ENCODE measurements around the gene HAND2.

The HAND2 gene

DNA sequence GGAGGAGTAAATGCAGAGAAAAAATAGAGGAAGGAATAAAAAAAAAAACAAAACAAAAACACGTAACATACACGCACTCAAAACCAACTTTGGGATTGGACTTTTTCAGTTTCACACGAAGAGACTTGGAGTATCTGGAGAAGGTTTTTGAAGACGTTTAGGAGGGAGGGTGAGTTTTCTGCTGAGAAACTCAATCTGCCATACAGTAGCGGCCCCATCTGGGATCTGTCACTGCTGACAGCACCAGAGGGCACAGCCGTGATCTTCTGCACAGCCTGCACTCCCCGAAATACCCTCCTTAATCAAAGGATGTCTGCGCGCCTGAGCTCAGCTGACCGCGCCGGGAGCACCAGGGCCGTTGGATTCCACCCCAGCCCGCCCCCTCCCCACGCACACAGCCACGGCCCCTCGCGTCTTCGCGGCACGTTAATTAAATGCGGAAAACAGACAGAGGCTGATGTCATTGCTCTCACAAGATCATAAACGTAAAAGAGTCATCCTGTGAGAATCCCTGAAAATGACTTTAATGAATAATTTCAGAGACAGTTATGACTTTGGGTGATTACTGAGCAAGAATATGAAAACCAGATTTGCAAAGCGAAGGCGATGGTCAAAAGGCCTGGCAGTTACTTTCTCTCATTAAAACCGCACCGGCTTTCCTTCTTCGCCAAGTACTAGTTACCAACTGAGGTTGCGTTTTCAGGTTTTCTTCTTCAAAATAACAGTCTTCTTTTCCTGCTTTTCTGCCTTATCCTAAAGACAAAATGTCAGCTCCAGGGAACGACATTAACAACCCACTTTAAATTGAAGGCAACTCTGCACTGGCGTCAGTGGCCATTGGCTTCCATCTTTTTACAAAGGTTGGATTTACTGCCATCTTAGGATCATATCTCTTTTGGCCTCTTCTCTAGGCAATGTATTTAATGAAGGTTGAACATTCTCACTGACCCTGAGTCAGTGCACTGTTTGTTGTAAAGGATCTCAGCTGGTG, 10.6 kb downstream of the HAND2 start:
- FAIRE-seq = no peak

DNA sequence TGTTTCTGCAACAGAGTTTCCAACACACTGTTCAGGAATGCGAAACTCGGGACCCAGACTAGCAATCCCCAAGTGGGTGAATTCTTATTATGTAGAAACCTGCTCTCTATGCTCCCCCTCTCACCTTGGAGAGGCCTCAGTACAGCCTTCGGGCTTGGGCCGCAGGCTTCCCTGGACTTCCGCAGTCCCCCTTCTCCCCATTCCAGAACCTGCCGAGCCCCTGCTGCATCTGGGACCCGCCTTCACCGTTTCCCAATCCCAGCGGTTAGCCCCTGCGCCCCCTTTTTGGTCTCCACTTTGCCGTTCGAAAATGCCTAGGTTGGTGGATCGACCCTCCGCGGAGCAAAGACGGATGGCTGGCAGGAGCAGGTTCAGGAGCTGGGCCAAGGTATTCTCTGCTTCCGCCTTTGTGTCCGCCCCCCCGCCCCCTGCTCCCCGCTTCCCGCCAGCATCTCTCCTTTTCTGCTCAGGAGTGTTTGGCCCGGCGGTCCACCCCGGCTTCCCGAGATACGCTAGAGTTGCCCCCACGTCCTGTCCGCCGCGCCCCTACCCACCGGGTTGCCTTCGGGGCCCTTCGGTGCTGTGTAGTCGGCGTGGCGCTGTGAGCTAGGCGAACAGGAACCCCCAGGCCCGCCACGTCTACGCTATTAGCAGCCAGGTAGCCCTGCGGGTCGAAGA, 11.5 kb downstream of the HAND2 start:
- no peak for FAIRE-seq

DNA sequence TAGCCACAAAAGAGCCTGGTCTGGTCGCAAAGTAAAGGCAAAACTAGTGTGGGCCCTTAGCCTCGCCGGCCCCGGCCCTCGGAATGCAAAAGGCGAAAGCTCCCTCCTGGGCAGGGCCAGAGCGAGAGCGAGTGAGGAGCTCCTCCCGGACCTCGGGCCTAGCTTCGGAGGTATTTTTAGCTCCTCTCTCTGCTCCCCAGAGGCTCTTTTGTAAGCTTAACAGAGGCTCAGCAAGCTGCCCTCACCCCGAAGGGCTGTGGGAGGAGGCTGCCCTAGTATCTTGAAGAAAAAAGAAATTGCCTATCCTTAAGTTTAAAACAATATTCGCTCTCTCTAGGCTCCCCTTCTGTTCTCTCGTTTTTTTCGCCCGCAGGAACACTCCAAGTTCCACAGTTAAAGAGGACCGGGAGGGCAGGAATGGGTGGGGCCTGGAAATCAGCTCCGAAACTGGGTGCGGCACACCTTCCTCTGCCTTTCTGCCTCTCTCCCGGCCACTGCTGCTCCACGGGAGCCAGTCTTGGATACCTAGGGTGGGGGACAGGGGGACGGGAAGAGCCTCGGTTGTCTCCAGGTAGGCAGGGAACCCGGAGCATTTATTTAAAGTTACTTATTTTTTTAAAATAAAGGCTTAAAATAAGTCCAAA, 12.1 kb downstream of the HAND2 start:
- no peak for FAIRE-seq

DNA sequence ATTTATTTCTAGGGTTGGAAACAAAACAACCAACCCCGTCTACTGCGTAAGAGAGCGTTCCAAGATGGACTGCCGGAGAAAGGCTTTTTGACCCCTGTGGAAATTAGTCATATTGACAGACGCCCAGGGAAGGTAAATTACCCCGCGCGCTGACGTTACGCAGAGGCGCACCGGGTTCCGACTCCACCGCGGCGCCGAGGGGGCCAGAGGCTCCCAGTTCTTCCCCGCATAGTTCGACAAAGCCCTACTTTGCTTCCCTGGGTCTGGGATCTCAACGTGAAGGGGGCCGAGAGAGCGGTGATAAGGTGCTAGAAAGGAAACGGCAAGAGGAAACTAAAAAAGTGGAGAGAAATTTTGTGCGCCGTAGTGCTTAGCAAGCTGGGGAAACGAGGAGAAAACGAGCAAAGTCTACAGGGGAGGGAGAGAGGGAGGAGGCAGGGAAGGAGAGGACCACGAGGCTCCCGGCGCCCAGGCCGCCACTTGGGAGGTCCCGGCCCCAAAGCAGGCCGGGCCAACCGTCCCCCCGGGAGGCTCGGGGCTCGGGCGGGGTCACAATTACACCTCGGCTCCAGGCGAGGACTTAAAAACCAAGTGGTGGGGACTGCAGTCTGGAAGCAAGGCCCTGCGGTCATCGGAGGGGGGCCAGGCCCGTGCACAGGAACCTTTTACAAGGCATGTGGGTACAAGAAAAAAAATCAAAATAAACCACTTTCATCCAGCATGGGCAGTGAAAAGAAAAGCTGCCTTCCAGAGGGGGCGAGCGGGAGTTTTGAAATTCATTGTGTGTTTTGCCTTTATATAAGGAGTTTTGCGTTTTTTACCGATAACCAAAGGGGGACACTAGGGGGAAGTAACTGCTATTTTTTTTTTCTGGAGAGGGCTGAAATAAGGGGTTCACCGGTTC, 13.2 kb downstream of the HAND2 start:
- no peak for FAIRE-seq

DNA sequence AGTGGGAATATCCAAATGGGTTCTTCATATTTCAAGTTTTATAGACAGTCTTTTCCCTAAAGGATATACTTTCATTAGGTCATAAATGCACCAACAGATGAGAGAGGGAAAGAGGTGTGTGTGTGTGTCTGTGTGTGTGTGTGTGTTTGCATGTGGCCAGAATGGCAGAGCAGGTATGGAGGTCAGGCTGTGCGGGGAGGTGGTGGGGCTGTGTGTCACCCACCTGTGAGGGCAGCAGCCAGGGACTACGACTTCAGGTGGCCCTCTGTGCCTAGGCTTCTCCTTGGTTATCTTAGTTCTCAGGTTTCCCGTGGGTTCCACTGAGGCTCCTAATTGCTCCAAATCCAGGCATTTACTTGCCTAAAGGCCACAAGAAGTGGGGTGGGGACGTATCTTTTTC, 14.6 kb downstream of the HAND2 start:
- no peak for FAIRE-seq

DNA sequence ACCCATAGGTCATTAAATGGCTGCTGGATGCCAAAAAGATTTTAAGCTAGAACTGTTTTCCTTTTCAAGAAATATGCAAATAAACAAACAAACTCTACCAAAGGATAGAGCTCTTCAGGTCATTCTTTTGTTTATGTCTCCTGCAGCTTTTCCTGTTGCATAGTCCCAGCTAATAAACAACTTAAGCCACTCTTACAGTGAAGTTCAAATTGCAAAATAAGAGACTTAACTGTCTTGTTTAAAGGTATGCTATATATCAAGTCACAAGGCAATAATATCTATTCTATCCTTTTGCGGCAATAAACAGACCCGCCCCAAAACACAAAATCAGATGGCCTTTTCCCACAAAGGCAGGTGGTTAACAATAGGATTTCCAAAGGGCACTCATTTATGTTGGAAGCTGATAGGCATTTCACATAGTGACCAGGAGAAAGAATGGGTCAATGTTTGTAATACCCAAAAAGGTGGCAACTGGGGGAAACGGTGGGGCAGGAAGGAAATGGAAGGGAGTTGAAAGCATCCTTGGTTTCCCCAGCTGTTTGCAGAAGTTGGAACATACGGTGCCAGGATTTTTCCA, 15.3 kb downstream of the HAND2 start:
- FAIRE-seq = no peak

DNA sequence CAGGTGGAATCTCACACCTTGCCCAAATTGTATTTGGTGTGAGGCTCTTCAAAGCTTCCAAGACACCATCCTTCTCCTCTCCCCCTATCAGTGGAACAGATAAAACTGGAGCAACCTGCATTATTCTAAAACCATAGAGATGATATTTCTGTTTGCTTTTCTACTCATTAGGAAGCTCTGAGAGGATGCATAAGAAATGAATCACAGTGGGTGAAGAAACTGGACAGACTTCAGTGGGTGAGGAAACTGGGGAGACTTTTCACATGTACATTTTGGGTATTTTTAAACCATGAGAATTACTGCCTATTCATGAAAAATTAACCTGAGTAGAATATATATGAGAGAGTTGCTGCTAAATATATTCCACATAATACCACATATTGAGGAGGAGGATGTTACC, 16.4 kb downstream of the HAND2 start:
- no peak for FAIRE-seq

DNA sequence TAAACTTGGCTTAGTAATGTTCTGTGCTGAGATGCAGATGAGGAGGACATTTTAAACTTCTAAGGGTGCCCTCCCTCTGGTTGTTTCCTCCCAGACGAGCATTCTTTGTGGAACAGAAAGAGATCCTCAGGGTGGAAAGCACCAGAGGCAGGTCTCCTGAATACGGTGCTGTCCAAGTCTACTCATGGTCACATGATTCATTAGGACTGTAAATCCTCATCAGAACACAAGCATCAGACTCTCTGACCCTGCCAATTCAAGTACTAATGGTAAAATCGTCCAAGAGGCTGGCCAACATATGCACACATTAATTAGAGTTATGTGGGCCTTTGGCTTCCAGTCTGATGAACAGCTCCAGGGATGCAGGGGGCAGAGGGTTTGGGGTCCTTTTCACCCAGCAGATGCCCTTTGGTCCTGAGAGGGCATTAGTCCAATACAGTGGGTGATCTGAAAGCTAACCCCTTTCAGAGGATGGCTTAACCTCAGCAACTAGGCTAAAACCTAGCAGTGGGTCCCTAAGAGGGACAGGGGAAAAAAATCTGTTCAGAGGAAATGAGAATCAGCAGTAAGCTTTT, 18.2 kb downstream of the HAND2 start:
- FAIRE-seq = no peak

DNA sequence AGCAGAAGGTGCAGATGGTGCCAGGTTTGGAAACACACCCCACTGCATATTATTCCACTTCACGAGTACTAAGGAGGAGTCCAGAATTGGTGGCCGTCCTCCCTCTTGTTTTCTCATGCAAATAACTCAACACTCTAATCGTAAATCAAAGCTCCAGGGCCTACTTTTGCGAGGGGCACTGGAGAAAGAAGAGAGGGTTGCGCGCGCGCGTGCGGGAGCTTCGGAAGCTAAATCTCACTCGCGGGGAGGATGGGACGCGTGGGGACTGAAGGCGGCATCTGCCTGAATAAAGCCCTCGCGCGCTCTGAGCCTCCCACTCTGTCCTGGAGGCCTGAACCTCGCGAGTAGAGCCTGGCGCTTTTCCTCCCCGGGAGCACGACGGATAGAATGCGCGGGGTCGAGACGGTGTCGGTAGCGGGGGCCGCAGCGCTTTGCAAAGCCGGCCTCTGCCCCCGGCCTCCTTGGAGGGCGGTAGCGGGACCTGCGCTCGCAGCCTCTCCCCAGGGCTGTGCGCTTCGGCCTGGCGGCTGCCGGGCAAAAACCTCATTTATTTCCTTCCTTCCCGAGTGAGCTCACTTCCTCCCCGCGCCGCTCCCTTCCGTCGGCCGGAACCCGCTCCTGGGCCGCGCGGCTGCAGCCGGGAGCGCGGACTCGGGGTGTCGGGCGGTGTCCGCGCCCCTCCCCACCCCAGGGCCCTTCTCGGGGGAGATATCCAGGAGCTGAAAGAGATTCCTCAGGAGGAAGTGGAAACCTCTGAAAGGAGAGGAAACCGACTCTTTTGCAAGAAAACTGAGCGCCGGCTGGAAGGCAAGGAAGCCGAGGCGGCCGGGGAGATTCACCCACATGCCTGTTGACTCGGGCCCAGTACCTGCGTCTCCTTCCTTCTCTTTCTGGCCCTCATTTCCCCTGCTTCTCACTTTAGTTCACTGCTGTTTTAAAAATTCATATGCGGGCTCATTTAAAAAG, 20.7 kb downstream of the HAND2 start:
- FAIRE-seq = no peak

DNA sequence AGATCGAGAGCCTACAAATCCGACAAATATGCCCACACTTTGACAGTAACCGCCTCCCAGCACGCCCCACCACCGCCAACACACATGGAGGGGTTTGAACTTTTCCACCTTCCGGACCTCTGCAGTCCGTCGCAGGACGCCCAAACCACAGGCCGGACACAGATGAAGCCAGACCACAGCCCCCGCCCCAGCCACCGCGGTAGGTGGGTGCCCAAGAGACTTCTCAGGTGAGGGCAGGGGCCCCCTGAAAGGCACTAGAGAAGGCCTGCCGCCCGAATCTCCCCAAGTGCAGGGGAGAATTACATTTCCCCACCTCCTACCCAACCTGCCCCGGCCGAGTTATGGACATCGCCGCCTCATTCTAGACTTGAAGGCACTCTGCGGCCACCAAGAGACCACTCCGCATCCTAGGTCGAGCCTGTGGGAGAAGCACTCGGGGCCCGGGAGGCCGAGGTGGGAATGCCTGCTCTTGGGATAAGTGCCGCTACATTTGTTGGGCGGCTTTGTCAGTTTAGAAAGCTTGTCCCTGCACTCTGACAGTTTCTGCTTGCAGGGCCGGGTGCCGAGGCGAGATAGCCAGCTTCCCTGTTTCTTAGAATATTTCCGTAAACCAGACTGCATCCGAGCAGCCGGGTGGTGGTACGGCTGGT, 21.5 kb downstream of the HAND2 start:
- FAIRE-seq = no peak

DNA sequence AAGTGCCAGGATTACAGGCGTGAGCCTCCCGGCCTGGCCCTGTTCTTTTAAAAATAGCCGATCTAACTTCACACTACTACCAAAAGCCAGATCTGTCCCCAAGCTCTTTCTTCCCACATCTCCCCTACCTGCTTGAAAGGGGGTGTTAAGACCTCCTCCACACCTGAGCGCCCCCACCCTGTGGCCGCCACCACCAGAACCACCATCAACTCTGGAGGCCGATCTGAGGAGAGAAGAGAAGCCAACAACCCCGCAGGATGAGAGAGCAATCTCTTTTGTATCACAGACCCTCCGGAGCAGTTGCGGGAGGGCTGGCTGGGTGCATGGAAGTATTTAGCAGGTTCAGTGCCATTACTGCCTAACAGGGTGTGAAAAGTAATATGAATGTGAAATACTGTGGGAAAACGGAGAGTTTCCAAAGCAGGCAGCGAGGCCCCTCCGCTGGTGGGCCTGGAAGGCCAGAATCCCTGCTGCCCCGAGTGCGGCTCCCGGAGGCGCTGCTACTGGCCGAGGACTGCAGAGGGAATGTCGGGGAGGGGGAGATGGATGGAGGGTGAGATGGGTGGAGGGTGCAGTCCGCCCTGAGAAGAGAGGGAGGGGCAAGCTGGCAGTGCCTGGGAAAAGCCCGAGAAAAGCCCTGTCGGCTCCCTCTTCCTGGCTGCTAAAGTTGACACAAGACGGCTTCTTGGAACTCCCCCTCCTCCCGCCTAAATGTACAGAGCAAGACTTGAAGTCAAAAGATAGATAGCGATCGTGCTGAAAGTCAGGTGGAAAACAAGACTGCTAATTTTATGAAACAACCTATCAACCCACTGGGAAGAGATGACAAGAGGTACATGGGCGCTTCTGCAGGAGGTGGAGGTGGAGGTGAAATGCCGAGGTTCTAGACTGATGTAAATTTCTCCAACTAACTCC, 22.3 kb downstream of the HAND2 start:
- no peak for FAIRE-seq

DNA sequence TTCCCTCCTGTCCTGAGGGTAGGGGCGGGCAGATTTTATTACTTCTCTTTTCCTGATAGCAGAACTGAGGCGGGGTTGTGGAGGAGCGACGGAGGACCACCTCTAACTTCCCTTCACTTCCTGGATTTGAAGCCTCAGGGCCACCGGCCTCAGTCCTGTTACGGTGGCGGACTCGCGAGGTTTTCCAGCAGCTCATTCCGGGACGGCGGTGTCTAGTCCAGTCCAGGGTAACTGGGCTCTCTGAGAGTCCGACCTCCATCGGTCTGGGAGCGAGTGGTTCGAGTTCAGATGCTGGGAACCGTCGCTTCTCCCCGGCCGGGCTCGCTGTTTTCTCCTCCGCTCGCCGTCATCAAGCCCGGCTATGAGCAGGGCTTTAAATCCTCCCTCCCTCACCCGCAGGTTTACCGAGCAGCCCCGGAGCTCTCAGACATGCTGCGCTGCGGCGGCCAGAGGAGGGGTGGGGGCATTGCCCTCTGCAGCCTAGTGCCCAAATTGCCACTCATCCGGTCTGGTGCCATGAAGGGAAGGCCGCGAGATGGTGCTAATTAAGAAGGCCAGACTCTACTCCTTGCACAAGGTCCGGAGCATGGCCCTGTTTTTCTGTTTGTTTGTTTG, 23.3 kb downstream of the HAND2 start:
- no peak for FAIRE-seq

DNA sequence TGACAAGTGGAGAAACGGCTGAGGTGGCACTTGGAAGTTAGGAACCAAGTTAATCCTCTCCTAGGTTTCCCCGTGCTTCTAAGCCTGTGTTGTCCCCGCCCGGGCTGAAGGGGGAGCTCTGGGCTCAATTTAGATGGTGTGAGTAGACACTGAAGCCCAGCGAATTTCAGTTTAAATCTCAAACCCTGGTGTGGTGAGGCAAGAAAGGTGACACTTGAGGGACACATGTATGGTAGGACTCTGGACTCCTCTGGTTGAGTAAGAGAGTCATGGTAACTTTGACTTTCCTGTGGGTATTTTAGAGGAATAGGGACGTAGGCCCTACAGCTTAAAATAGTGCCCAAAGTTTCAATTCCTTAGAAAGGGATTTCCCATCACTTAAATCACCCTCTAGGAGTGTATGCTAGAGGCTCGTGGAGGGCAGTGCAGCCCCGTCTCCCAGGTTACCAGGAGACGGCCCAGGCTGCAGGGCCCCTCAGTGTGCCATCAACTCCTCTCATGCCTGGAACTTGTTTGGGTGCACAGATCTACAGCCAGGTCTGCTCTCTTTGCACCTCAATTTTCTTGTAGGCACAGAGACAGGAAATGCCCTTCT, 24.0 kb downstream of the HAND2 start:
- FAIRE-seq = no peak

DNA sequence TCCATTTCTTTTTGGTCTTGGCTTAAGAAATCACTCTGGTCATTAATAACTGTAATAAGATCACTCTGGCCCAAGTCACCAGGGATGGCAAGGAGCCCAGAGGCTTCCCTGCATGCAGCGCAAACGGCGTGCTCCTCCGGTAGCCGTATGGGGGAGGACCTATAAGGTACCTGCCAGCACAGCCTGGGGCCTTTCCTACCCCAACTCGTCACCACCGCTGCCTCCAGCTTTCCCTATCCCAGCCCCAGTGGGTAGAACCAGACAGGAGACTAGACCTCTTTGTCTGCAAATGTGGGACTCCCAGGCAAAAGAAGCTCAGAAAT, 25.9 kb downstream of the HAND2 start:
- FAIRE-seq = no peak

DNA sequence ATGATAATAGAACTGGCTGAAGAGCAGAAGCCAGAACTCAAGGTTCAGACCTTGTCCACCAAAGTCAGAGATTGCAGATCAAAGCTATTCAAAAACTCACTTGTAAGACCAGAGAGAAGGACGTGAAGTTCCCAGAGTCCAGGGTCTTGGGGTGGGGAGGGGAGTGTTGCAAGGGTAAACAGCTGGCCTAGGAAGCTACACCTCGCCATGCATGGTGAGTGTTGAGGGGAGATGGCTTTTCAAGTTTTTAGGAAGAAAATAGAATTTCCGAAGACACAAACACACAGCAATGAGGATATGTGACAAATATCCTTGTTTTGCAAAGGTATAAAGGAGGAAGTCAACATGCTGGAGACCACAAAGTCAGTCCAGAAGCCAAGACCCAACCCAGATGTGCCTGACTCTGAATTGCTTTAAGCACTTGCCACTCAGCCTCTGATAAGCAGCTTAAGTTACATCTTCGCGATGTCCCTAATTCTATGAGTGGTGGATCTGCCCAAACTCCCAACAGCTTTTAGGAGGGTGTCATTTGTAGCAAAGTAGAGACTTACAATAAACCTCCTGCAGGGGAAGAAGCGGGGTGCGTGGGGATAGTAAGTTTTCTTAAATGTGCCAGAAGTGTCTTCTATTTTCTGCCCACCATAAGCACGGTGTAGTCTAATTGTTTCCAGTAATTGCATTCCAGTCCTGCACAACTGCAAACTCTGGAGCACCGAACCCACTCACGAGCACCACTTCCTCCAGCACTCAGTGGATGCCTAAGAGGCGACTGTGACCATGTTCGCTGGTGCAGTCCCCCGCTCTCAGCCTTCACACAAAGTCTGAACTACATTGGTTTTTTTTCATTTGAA, 26.5 kb downstream of the HAND2 start:
- no peak for FAIRE-seq

DNA sequence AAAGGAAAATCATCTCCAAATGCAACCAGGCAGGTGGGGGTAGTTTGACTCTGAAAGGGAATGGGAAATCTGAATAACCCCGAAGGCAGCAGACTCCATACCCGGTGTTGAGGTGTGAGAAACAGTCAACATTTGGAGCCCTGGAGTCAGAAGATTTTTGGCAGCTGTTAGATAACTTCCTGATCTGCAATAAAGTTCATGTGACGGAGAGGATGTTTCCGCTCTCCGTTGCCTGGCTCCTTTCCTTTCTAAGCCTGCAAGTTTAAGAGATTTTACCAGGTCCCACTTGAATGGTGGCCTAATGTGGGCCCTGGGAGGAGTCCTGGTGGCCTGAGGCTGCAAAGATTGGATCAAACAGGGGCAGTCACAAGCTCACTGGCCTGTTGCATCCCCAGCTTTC, 27.7 kb downstream of the HAND2 start:
- no peak for FAIRE-seq

DNA sequence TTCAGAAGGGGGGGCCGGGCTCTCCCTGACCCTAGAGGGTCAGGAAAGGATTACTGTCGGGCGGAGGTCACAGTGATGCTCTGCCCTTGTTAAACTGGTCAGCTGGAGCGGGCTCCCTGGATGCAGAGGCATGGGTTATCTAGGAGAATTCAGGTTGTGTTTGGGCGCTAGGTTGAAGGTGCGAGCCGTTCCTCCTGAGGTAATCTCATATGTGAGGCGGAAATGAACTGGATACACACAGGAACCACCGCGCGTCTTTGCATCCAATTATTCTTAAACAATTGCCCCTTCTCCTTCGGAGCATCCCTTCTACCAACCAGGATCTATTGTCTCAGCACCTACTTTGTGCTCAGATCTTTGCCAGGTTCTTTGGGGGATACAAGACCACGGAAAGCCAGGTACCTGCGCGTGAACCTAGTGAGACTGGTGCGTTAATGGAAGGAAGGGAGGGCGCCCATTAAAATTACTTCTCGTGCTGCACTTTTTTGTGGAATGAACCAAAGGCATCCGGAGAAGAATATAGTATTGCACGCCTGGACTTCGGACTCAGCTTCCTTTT, 28.4 kb downstream of the HAND2 start:
- FAIRE-seq = no peak

Data from TTC549 (cell line).